ENCODE measurements around the gene TNFAIP8L3. TPM values are rescaled to one million over a fixed set of nuclear protein-coding genes. Genes with fewer than 3 reads are reported as not detected.
"Not testable (repeated sequence)": the region's sequence is repeated elsewhere in the genome, so short reads cannot be mapped to it uniquely, and the experiment has no call there.

The TNFAIP8L3 gene
- total RNA-seq, 4 donors from 2014 or later: 3.7 to 12.5 (median 10.0) TPM

GRCh38 chr15:51038162-51038973, 56.3 kb downstream of the TNFAIP8L3 start:
- no peaks in the 10 kb centered on the region for H3K4me1 ChIP-seq
- H3K9me3 ChIP-seq: no peaks in the 10 kb centered on the region
- H3K36me3 ChIP-seq: no peaks in the 10 kb centered on the region
- DNase-seq (ENCODE audit: low spot score in 2 of 2): no peak
- H3K27me3 ChIP-seq: no peaks in the 10 kb centered on the region
- H3K27ac ChIP-seq: no peak overlapping the region
- no peak overlapping the region for H3K4me3 ChIP-seq
- TF ChIP-seq POLR2A (IDR thresholded peaks at IDR 0.05) (no peak), CTCF (IDR thresholded peaks at IDR 0.05) (no peak), EP300 (IDR thresholded peaks at IDR 0.05) (no peak)
- 88 to 91% methylated on average over 5 of the region's 7 CpGs for WGBS, 2 donors

DNA sequence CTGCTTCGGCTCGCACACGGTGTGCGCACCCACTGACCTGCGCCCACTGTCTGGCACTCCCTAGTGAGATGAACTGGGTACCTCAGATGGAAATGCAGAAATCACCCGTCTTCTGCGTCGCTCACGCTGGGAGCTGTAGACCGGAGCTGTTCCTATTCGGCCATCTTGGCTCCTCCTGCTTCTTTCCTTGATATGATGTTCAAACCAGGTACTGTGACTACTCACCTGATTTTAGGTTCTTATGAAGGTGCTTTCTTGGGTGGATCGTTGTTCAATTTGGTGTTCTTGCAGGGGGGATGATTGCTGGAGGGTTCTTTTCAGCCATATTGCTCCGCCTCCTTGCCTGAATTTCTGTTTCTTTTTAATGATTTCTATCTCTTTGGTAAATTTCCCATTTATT, 57.2 kb downstream of the TNFAIP8L3 start:
- not testable (repeated sequence) for H3K4me3 ChIP-seq; H3K27me3 ChIP-seq; DNase-seq (ENCODE audit: low spot score in 2 of 2); H3K9me3 ChIP-seq; H3K36me3 ChIP-seq; H3K27ac ChIP-seq; H3K4me1 ChIP-seq
- WGBS, 2 donors: 92 to 98% methylated on average over 13 of the region's 13 CpGs

DNA sequence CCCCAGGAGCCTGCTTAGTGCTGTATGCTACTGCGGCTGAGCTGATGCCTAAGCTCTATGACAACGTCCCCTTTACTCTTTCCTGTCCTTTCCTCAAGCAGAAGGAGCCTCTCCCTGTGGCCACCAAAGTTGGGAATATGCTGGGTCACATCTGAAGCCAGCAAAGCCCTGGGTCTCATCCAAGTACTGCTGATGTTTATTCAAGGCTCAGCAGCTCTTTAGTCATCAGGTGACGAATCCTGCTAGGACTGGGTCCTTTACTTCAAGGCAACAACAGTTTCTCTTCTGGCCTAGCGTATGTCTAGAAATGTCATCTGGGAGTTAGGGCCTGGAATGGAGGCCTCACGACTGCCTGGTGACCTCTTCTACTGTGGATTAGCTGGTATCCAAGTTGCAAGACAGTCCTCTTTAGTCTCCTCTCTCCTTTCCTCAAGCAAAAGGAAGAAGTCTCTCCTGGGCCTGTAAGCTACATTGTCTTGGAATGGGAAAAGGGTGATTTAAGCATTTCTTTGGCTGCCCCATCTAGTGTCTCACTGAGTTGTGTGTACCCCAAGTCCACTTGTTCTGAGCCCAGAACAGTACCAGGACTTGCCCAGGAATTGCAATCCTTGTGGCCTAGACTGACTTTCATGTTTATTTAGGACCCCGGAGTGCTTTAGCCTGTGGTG, 63.9 kb downstream of the TNFAIP8L3 start:
- Histone ChIP-seq H3K36me3 (no peaks in the 10 kb centered on the region), H3K4me3 (no peak overlapping the region), H3K27me3 (no peaks in the 10 kb centered on the region), H3K9me3 (no peaks in the 10 kb centered on the region), H3K4me1 (no peaks in the 10 kb centered on the region), H3K27ac (no peak overlapping the region)
- DNase-seq (ENCODE audit: low spot score in 2 of 2): no peak
- TF ChIP-seq POLR2A (IDR thresholded peaks at IDR 0.05) (no peak), EP300 (IDR thresholded peaks at IDR 0.05) (no peak), CTCF (IDR thresholded peaks at IDR 0.05) (no peak)
- WGBS, 2 donors: 74 to 86% methylated on average over 6 of the region's 6 CpGs

DNA sequence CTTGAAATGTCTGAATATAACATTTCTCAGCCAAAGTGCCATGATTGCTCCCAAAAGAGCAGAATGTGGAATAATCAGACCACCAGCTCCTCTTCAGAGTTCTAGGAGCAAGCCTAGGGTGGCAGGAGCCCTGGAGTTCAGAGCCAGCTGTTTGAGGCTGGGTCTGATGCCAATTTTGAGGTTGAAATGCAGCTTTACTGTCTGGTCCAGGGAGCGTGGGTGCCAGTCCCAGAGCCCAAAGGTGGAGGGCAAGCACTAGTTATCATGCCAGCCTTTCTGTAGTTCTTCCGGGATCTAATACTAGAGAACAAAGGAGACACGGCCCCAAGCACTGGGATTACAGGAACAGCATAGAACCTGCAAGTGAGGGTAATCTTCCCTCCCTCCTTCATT, 69.3 kb downstream of the TNFAIP8L3 start:
- Histone ChIP-seq H3K4me1 (no peaks in the 10 kb centered on the region), H3K4me3 (no peak overlapping the region), H3K9me3 (no peaks in the 10 kb centered on the region), H3K36me3 (no peaks in the 10 kb centered on the region), H3K27ac (no peak overlapping the region), H3K27me3 (no peaks in the 10 kb centered on the region)
- no peak for TF ChIP-seq POLR2A (IDR thresholded peaks at IDR 0.05)
- TF ChIP-seq EP300 (IDR thresholded peaks at IDR 0.05): no peak
- TF ChIP-seq CTCF (IDR thresholded peaks at IDR 0.05): no peak
- 77 to 79% methylated on average over 3 of the region's 3 CpGs for WGBS, 2 donors
- no peak for DNase-seq (ENCODE audit: low spot score in 2 of 2)

DNA sequence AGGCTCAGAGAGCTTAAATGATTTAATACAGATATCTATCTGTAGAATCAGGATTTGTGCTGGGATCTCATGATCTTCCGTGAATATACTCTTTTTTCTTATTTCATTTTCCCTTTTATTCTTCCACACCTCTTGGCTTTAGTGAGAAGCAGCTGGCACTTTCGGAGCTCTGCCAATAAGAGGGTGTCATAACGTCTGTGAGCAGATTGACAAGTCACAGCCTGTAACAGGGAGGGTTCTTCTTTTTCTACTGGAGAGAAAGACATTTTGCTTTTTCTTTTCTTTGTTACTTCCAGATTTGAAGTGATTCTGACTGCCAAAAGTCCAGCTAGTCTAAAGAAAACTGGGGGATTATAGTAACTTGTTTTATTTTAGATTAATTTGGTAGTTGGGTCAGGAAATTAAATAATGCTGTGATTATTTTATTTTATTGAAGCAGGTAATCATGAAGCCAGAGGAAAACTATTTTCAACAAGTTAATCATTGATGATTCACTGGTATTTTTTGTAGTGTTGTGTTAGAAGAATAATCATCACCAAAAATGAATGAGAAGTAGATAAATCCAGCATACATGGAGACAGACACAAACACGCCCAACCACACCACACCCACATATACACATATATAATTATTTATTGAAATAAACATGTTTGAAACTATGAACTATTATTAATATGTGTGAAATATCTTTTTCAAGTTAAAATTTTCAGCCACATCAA, 69.8 kb downstream of the TNFAIP8L3 start:
- WGBS, 2 donors: 67 to 72% methylated on average over 4 of the region's 4 CpGs
- TF ChIP-seq POLR2A (IDR thresholded peaks at IDR 0.05) (no peak), CTCF (IDR thresholded peaks at IDR 0.05) (no peak), EP300 (IDR thresholded peaks at IDR 0.05) (no peak)
- H3K9me3 ChIP-seq: no peaks in the 10 kb centered on the region
- H3K36me3 ChIP-seq: no peaks in the 10 kb centered on the region
- H3K27me3 ChIP-seq: no peaks in the 10 kb centered on the region
- H3K4me3 ChIP-seq: no peak overlapping the region
- H3K27ac ChIP-seq: no peak overlapping the region
- DNase-seq (ENCODE audit: low spot score in 2 of 2): no peak
- no peaks in the 10 kb centered on the region for H3K4me1 ChIP-seq

Data from tibial nerve (tissue), 4 donors.